H7 (cell line): ENCODE results near the gene RAI1. TPM values are rescaled to one million over a fixed set of nuclear protein-coding genes. Genes with fewer than 3 reads are reported as not detected.

Experiments used
- DNase-seq: peaks from one replicate; pipeline ENCODE4 v3.0.0; 2012
- H3K27me3 ChIP-seq: 2 replicates; pipeline ENCODE4 v1.6.0; 2011; ENCODE audit warnings: mild to moderate bottlenecking, low read length; ENCODE audit not compliant: control insufficient read depth, insufficient read depth
- H3K36me3 ChIP-seq: replicated peaks from 2 replicates; pipeline ENCODE4 v1.5.1; 2011; ENCODE audit warnings: low read length; ENCODE audit not compliant: control insufficient read depth, insufficient read depth
- H3K4me3 ChIP-seq: 2 replicates; pipeline ENCODE4 v1.5.1; 2011; ENCODE audit warnings: low read depth, mild to moderate bottlenecking, control low read depth, low read length, moderate library complexity; ENCODE audit not compliant: insufficient read depth
- total RNA-seq: library from RNA; depleted of rRNA; stranded (reverse); fragments of >200 nt; shearing (Covaris generic); gene quantifications from 2 replicates; pipeline ENCODE4 v1.2.3, GENCODE V29; 2014

Gene RAI1
- total RNA-seq, 1 experiment from 2014 or later = 11.3 TPM

DNA sequence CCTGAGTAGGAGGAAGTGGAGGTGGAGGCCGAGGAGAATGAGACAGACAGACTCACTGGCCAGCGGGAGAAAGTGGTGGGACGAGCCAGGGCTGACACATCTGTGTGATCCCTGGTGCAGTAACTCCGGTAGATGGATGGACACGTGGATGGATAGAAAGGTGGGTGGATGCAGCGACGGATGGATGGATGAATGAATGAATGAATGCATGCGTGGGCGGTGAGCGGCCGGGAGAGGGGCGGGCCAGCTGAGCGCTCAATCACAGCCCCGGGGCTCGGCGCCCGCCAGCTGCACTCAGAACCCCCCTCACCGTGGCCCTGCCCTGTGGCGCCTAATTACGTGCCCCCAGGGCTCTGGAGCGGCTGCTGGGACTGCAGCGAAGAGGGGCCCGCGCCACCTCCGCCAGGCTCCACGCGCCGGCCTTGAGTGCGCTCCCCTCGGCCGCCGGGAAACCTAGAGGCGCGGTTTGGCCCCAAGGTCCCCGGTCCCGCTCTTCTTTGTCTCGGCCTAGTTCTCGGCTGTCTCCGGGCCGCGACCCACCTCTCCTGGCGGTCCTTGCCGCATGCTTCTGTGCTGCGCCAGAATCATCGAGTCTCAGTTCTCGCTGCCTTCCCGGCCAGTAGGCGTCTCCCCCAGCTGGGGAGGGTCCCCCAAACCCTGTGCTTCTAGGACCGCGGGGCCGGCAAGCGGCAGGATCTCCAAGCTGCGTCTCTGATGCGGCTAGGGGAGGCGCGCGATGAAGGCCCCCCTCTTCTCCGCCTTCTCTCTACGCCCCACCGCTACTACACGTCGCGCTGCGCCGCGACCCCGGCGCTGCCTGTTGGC is 41.0 kb downstream of the RAI1 start:
- peak; percentile 88 for DNase-seq
- peaks cover 96% of the 10 kb centered on the region for H3K27me3 ChIP-seq
- peak overlapping the region; percentile 23 for H3K4me3 ChIP-seq
- no peaks in the 10 kb centered on the region for H3K36me3 ChIP-seq

- H3K36me3 ChIP-seq = no peaks in the 10 kb centered on the region
- peak overlapping the region; percentile 63; the same call in 1 of the 2 replicates for H3K4me3 ChIP-seq
- DNase-seq = peak; percentile 60
- H3K27me3 ChIP-seq = peaks cover 96% of the 10 kb centered on the region
These were observed 41.7 kb downstream of the RAI1 start for GRCh38 chr17:17722906-17723353.

- peak overlapping the region; percentile 63 for H3K4me3 ChIP-seq
- no peaks in the 10 kb centered on the region for H3K36me3 ChIP-seq
- peak; percentile 90 for DNase-seq
- H3K27me3 ChIP-seq = peaks cover 96% of the 10 kb centered on the region
These were observed 42.4 kb downstream of the RAI1 start for GRCh38 chr17:17723354-17724261.

DNA sequence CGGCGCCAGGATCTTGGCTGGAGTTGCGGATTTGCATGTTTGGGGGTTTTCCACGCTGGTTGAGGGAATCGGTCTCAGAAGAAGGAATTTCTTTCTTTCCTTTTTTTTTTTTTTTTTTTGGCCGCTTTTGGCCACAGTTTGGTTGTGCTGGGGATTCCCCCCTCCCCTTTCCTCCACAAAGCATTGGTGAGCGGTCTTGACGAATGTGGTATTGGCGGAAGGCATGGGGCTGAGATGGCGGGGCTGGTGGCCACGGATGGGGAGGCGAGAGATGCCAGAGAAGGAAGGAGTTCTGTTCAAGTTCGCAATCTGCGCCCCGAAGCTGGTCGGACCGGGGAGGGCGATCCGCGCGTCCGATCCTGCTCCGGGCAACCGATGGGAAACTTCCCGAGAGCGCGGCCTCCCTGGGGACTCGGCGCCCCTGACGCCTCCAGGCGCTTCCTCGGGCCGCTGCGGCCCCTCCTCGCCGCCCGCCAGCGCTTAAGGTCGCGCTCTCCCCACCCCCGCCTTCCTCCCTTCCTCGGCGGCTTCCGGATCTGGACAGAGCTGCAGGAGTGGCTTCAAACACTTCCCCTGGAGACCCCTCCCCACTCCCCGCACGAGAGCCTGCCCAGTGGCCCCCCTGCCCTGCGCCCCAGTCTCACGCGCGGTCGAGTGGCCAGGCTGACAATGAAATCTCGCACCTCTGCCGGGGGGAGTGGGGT is 43.2 kb downstream of the RAI1 start:
- no peaks in the 10 kb centered on the region for H3K36me3 ChIP-seq
- peak; percentile 95 for DNase-seq
- peak overlapping the region; percentile 63 for H3K4me3 ChIP-seq
- peaks cover 96% of the 10 kb centered on the region for H3K27me3 ChIP-seq

DNA sequence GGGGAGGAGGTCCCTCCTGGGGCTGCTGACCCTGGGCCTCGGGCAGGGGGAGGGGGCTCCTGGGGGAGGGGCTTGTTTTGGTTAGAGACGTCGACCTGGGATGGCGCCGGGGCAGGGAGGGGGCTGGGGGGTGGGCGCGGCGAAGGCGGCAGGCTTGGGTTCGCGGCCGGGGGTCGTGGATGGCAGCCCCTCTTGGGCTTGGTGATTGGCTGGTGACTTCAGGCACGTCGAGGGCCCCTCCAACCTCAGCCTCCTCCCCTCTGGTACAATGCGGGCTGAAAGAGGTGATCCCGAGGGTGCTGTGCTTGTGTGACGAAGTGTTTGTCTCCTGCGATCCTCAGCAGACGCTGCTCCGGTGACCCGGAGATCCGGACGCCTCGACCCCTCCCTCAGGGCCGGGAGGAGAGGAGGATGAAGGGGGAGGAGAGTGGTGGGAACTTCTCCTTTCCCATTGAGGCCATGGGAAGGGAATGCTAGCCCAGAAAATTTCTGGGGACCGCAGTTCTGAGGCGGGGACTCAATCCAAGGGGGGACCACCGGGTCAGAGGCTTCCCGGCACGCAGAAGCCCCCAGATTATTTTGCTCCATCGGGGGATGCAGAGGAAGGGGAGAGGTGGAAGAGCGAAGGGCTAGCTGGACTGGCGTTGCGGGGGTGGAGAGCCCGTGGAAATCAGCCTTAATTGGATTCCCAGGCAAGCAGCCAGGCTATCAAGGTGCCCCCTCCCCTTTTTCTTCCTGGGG is 43.9 kb downstream of the RAI1 start:
- H3K27me3 ChIP-seq = peaks cover 90% of the 10 kb centered on the region
- H3K36me3 ChIP-seq = no peaks in the 10 kb centered on the region
- DNase-seq = peak; percentile 94
- H3K4me3 ChIP-seq = peak overlapping the region; percentile 63

GRCh38 chr17:17725752-17726457 is 44.6 kb downstream of the RAI1 start:
- H3K4me3 ChIP-seq = peak overlapping the region; percentile 63; the same call in 1 of the 2 replicates
- H3K27me3 ChIP-seq = peaks cover 83% of the 10 kb centered on the region
- DNase-seq = no peak
- no peaks in the 10 kb centered on the region for H3K36me3 ChIP-seq

GRCh38 chr17:17726458-17727060 is 45.3 kb downstream of the RAI1 start:
- H3K4me3 ChIP-seq = no peak overlapping the region
- no peak for DNase-seq
- H3K27me3 ChIP-seq = peaks cover 76% of the 10 kb centered on the region
- no peaks in the 10 kb centered on the region for H3K36me3 ChIP-seq

GRCh38 chr17:17727111-17727659 is 45.9 kb downstream of the RAI1 start:
- Histone ChIP-seq H3K27me3 (peaks cover 70% of the 10 kb centered on the region), H3K4me3 (no peak overlapping the region), H3K36me3 (no peaks in the 10 kb centered on the region)
- no peak for DNase-seq

- no peak for DNase-seq
- Histone ChIP-seq H3K4me3 (no peak overlapping the region), H3K36me3 (no peaks in the 10 kb centered on the region), H3K27me3 (peaks cover 60% of the 10 kb centered on the region)
These were observed 46.9 kb downstream of the RAI1 start for GRCh38 chr17:17728146-17728545.

DNA sequence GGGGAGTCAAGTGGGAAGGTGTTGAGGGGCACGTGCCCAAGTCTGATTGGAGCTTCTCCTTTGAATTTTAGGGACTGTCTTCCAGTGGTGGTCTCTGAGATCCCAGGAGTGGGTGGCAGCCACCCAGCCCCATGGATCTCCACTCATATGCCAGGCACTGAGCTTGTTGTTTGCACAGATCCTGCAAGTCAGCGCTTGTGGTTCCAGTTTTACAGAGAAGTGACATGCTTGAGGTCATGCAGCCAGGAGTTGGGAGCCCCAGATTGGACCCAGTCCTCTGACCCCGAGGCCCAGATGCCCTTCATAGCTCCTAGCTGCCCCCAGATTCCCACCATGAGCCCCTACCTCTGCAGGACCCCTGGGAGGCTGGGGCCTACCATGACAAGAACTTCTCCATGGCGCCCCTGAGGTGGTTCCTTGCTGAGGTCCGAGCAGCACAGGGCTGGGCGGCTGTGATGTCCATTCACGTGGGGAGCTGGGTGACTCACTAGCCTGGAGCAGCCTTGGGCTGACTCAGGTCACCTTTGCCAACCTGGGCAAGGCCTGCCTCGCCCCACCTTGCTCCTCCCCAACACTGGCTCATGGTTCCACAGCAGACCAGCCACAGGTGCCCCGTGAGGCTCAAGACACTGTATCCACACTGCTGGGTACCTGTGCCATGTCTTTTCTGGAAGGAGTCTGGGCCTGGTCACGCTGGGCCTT is 47.4 kb downstream of the RAI1 start:
- no peak overlapping the region for H3K4me3 ChIP-seq
- H3K27me3 ChIP-seq = peaks cover 55% of the 10 kb centered on the region
- no peak for DNase-seq
- H3K36me3 ChIP-seq = no peaks in the 10 kb centered on the region

DNA sequence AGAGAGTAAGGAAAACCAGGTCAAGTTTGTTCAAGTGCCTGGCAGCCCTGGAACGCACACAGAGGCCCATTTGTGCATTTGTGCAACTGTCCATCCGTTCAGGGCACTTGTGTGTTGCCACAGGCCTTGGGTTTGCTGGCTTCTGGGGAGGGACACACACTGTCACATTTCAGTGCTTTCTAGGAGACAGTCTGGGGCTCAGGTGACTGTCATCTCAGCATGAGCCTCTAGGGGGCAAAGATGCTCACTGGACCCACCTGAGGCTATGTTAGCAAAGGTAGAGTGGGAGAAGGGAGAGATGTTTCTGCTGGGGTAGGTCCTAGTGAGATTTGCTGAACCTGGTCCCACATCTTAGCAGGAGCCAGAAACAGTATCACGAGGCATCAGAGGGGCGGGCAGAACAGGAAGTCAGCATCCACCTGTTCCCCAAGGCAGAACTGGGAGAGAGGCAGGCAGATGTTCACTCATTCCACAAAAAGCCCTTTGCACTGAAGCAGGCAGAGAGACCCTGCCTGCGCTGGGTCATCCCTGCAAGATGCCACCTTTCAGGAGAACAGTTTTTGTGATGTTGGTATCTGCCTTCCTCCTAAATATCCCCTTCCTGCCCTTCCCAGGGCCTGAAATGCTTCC is 48.5 kb downstream of the RAI1 start:
- peak; percentile 92 for DNase-seq
- H3K36me3 ChIP-seq = no peaks in the 10 kb centered on the region
- H3K4me3 ChIP-seq = no peak overlapping the region

More for the DNA sequence above, 48.5 kb downstream of the RAI1 start:
- H3K27me3 ChIP-seq = peaks cover 46% of the 10 kb centered on the region
